HG03196 (cell line): Measurements from ENCODE around the gene TMC8.
"Not testable (repeated sequence)": the region's sequence is repeated elsewhere in the genome, so short reads cannot be mapped to it uniquely, and the experiment has no call there.

Source experiments
- ATAC-seq: cut with Tn5 transposase; IDR thresholded peaks from one replicate; pipeline ENCODE4 v1.9.1; 2021; ENCODE audit not compliant: unreplicated experiment

TMC8 gene

GRCh38 chr17:78108726-78109488, 21.7 kb upstream of the TMC8 start:
- ATAC-seq, result no peak

- ATAC-seq, result no peak
Observed at GRCh38 chr17:78109489-78109761, 21.1 kb upstream of the TMC8 start.

GRCh38 chr17:78110363-78111015, 20.1 kb upstream of the TMC8 start:
- ATAC-seq, result no peak

DNA sequence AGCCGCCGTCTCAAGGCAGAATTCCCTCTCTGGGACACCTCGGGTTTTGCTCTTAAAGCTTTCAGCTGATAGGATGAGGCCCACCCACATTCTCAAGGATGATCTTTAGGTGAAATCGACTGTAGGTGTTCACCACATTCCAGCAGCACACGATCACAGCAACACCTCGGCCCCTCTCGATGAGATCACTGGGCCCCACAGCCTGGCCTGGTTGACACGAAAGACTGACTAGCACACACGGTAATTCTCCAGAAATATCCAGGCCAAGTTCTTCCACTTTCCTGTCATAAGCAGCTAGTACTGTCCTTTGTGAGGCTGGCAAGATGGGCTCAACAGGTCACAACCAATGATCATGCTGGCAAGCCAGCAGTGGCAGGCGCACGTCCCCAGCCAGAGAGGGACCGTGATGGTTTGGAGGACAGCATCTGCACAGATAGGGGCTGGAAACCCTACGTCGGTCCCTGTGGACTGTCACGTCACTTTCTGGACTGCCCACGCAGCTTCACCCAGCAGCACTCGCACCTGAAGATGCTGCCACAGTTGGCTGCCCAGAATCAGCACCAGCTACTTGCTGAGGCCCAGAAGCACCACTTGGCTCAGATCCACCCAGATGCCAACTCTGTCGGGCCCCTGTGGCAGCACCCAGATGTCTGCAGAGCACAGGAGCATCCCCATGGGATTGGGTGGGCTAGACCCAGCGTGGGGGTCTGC, 19.4 kb upstream of the TMC8 start:
- ATAC-seq, result no peak

DNA sequence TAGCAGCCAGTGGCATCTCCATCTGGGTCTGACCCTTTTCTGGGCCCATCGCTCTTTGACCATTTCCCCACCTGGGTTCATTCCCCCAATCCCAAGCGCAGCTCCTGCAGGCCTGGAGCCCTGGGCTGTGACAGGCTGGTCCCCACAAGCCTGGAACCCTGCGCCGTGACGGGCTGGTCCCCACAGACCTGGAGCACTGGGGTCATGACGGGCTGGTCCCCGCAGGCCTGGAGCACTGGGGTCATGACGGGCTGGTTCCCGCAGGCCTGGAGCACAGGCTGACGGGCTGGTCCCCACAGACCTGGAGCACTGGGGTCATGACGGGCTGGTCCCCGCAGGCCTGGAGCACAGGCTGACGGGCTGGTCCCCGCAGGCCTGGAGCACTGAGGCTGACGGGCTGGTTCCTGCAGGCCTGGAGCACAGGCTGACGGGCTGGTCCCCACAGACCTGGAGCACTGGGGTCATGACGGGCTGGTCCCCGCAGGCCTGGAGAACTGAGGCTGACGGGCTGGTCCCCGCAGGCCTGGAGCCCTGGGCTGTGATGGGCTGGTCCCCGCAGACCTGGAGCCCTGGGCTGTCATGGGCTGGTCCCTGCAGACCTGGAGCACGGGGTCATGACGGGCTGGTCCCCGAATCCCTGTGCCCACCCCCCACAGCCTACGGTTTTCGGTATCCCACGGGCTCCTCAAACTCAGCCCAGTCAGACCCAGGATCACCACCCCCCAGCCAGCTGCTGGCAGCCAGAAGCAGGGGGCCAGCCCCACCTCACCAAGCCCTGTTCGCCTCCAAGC, 18.6 kb upstream of the TMC8 start:
- no peak for ATAC-seq

DNA sequence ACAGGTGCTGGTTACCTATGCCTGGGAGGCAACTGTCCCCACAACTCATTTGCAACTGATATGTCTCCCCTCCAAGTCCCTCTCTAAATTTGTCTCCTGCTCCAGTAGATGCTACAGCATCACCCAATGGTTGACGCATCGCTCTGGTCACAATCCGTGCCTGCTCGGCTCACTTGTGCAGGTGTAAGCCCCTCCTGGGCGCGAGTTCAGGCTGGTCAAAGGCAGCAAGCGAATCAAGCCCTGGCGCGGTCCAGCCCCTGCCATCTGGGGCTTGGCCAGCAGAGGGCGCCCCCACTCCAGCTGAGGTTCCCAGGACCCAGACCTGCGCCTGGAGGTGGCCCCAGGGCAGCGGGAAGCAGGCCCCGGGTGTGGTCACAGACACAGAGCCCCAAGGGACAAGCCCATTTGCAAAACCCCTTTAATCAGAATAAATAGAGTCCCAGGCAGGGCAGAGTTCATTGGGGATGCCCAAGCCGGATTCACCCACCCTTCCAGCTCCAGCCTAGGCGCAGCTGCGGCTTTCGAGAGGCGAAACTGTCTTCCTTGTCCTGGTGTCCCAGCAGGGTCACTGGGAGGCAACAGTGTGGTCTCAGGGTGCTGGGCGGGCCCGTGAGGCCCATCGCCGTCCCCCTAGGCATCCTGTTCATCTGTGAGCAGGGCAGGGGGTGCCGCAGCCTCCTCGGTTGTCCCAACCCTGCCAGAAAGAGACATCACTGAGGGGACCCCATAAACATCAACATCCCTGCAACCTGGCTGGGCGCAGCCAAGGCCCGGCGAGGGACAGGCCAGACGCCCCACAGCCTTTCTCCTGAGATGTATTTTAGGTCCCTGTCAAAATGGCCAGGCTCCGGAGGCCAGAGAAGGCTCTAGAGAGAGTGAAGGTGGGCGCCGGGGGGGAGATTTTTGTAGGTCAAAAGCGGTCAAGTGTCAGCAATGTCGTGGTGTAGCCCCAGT, 17.8 kb upstream of the TMC8 start:
- ATAC-seq, result no peak

- ATAC-seq, result no peak
Observed at GRCh38 chr17:78113804-78114785, 16.5 kb upstream of the TMC8 start.

DNA sequence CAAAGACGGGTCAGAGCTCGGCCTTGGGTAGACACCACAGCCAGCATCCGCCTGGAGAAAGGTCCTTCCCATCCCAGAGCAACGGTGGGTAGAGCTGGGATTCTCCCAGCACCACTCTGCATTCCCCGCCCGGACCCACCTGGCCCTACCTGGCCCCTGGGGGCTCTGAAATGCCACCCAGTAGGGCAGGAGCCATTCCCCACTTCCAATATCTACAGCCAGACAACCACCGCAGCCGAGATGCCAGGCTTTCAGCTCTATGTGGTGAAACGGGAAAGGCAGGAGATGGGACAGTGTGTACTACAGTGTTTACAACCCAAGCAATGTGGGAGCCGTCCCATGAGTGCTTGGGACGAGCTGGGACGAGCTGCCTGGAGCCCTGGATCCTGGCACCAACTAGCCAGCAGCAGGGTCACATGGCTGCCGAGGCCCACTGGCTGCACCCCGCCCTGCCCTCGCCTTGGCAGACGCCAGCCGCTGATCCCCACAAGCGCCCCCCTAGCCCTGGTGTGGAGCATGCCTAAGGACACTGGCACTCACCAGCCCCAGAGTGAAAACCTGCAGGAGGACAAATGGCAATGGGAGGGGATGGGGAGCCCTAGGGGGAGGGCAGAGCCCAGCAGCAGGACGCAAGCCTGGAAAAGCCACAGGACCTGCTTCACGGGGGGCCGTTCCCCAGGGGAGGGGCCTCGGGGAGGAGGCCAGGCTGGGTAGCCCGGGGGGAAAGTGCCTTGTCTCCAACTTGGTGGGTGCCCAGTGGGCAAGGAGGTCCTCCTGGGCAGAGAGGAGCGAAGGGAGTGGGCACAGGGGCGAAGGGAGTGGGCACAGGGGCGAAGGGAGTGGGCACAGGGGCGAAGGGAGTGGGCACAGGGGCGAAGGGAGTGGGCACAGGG, 15.5 kb upstream of the TMC8 start:
- ATAC-seq, result no peak

DNA sequence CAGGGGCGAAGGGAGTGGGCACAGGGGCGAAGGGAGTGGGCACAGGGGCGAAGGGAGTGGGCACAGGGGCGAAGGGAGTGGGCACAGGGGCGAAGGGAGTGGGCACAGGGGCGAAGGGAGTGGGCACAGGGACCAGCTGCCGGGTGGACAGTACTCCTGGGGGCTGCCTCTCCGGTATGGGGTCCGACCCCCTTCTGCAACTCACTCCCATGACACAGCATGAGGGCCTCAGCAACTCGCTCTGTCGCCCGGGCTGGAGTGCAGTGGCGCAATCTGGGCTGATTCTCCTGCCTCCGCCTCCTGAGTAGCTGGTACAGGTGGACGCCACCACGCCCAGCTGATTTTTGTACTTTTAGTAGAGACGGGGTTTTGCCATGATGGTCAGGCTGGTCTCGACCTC, 14.8 kb upstream of the TMC8 start:
- ATAC-seq, result not testable (repeated sequence)

DNA sequence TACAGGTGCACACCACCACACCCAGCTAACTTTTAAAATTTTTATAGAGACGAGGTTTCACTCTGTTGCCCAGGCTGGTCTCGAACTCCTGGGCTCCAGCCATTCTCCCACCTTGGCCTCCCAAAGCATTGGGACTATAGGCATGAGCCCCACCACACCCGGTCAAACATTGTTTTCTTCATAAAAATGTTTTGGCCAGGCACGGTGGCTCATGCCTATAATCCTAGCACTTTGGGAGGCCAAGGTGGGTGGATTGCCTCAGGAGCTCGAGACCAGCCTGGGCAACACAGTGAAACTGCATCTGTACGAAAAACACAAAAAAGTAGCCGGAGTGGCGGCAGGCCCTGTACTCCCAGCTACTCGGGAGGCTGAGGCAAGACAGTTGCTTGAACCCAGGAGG, 14.2 kb upstream of the TMC8 start:
- no peak for ATAC-seq

GRCh38 chr17:78117027-78117981, 13.3 kb upstream of the TMC8 start:
- no peak for ATAC-seq

DNA sequence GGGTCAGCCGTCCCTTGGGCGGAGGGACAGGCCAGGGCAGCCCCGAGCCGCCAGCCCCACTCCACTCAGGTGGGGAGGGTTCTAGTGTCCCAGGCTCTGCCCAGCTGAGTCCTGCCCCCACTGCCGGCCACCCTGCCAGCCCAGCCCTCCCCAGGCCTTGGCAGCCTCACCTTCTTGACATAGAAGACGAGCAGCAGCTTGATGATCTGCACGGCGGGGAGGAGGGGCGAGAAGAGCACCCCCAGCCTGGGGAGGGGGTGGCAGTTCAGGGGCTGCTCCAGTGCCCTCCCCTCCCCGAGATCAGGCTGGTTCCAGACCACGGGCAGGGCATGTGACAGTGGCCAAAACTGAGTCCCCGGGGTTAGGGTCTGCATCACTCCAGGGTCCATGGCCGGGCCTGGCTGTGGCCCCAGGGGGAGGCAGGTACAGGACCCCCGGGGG, 11.8 kb upstream of the TMC8 start:
- no peak for ATAC-seq

DNA sequence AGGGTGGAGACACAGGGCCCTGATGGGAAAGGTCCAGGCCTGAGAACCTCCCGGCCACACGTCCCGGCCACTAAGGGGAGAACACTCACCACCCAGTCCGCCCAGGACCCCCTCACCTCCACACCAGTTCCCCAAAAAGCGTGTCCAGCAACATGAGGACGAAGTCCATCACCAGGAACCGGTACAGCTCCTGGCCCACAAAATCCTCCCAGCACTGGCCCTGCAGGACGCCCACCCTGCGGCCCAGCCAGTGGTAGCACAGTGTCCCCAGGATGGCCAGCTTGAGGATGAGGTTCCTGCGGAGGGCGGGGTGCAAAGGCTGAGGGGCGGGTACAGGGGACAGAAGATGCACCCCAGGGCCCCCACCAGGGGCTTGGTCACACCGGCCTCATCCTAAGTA, 10.0 kb upstream of the TMC8 start:
- ATAC-seq, result no peak

DNA sequence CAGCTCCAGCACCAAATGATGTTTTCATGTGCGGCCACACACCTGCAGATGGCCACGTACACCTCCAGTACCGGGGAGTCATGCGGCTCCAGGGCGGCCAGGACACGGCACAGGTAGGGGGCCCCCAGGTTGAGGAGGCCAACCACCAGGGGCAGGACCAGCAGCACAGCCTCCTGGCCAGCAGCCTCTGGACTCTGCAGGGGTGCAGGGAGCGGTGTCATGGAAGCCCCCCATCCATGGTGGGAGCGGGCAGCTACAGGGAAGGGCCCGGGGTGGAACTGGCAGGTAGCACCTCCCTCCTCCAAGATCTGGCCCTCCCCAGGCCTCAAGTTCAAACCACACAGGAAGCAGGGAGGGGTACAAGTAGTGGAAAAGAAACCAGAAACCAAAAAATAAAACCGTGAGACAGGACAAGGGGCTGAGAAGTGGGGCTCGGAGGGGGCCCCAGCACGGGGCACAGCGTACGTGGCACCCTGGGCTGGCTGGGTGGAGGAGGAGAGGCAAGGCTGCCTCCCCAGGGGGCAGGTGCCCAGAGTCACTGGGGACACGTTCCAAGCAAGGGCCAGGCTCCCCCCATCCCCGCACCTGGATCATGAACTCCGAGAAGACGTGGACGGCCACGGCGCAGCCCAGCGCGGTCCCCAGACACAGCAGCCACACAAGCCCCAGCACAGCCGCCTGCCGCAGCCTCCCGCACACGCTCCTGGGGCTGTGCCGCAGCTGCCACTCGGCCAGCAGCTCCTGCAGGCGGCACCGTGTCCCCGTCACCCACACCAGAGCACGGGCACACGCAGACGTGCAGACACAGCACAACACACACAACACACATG, 9.4 kb upstream of the TMC8 start:
- ATAC-seq, result no peak

GRCh38 chr17:78121801-78122215, 8.8 kb upstream of the TMC8 start:
- no peak for ATAC-seq
